IMR-90 (cell line): Measurements from ENCODE around the gene PRSS33. TPM values are rescaled to one million over a fixed set of nuclear protein-coding genes. Genes with fewer than 3 reads are reported as not detected.

Experiments used
- ATAC-seq: fragments of 200-7000 bp; cut with Tn5 transposase; 2 replicates; pipeline ENCODE4 v1.9.1; 2020; ENCODE audit warnings: low read depth, mild to moderate bottlenecking, moderate library complexity
- BruUV-seq: library from RNA; stranded (reverse); fragments of 400-500 nt; replicated peaks from 2 replicates; lab custom pipeline; 2021; lab: Mats Ljungman, UMichigan
- CTCF ChIA-PET: fragments of 300-600 bp; formaldehyde crosslinking; extraction: SDS; loops from one replicate; lab custom pipeline; 2021; ENCODE audit warnings: antibody characterized with exemption; lab: Yijun Ruan, JAX
- POLR2A ChIA-PET: fragments of 300-600 bp; sonication (Branson Sonifier 250); formaldehyde crosslinking; loops from one replicate; lab custom pipeline; 2022; ENCODE audit warnings: antibody characterized with exemption; ENCODE audit not compliant: unreplicated experiment; lab: Charles Lee
- DNase-seq: peaks from one replicate; pipeline ENCODE4 v3.0.0; 2013
- H2AFZ ChIP-seq: replicated peaks from 2 replicates; pipeline ENCODE3; 2013; ENCODE audit warnings: low read length, mild to moderate bottlenecking; ENCODE audit not compliant: poor library complexity
- H2AK5ac ChIP-seq: 2 replicates; pipeline ENCODE4 v1.6.1; 2013; ENCODE audit warnings: low read depth, low read length, inconsistent platforms
- H2AK9ac ChIP-seq: replicated peaks from 2 replicates; pipeline ENCODE3; 2013; ENCODE audit warnings: mild to moderate bottlenecking, low read depth, low read length, moderate library complexity; ENCODE audit not compliant: poor library complexity
- H2BK120ac ChIP-seq: 2 replicates; pipeline ENCODE4 v1.6.1; 2013; ENCODE audit warnings: low read depth, low read length, inconsistent platforms
- H2BK15ac ChIP-seq: 3 replicates; pipeline ENCODE4 v1.6.1; 2013; ENCODE audit warnings: low read depth, low read length, inconsistent platforms
- H2BK20ac ChIP-seq: 2 replicates; pipeline ENCODE4 v1.6.1; 2013; ENCODE audit warnings: low read depth, mild to moderate bottlenecking, inconsistent platforms, low read length, moderate library complexity
- H2BK5ac ChIP-seq: 2 replicates; pipeline ENCODE4 v1.6.1; 2013; ENCODE audit warnings: mild to moderate bottlenecking, low read depth, low read length, inconsistent platforms; ENCODE audit not compliant: poor library complexity, severe bottlenecking
- H3K14ac ChIP-seq: replicated peaks from 2 replicates; pipeline ENCODE4 v1.6.1; 2013; ENCODE audit warnings: low read depth, low read length, inconsistent platforms
- H3K18ac ChIP-seq: 2 replicates; pipeline ENCODE4 v1.6.1; 2013; ENCODE audit warnings: low read depth, low read length, control low read depth
- H3K23ac ChIP-seq: 2 replicates; pipeline ENCODE4 v1.6.1; 2013; ENCODE audit warnings: low read depth, low read length, inconsistent platforms
- H3K27ac ChIP-seq: 2 replicates; pipeline ENCODE4 v1.5.1; 2013; ENCODE audit warnings: mild to moderate bottlenecking, control low read depth, low read length; ENCODE audit not compliant: insufficient read depth
- H3K27me3 ChIP-seq: 2 replicates; pipeline ENCODE4 v1.6.1; 2013; ENCODE audit warnings: low read length; ENCODE audit not compliant: control insufficient read depth, insufficient read depth
- H3K36me3 ChIP-seq: 2 replicates; pipeline ENCODE4 v1.6.1; 2013; ENCODE audit warnings: low read length, mixed read lengths; ENCODE audit not compliant: control insufficient read depth, insufficient read depth
- H3K4ac ChIP-seq: 2 replicates; pipeline ENCODE4 v1.6.1; 2013; ENCODE audit warnings: low read depth, low read length, inconsistent platforms
- H3K4me1 ChIP-seq: 2 replicates; pipeline ENCODE4 v1.6.1; 2013; ENCODE audit warnings: low read length, mixed read lengths; ENCODE audit not compliant: control insufficient read depth, insufficient read depth
- H3K4me2 ChIP-seq: 2 replicates; pipeline ENCODE4 v1.6.1; 2013; ENCODE audit warnings: low read depth, mild to moderate bottlenecking, control low read depth, low read length, moderate library complexity
- H3K4me3 ChIP-seq: 2 replicates; pipeline ENCODE4 v1.5.1; 2013; ENCODE audit warnings: low read depth, mild to moderate bottlenecking, control low read depth, low read length, moderate library complexity; ENCODE audit not compliant: insufficient read depth
- H3K56ac ChIP-seq: 2 replicates; pipeline ENCODE4 v1.6.1; 2013; ENCODE audit warnings: low read length, inconsistent platforms; ENCODE audit not compliant: insufficient read depth; ENCODE audit errors: extremely low read depth
- H3K79me1 ChIP-seq, 2 experiments: 2 replicates each; pipeline ENCODE4 v1.6.1; 2013; ENCODE audit warnings: low read length in 2 of 2, inconsistent platforms in 1 of 2, low read depth in 1 of 2
- H3K9ac ChIP-seq: 2 replicates; pipeline ENCODE4 v1.6.1; 2013; ENCODE audit warnings: low read depth, low read length, control low read depth
- H3K9me1 ChIP-seq: 2 replicates; pipeline ENCODE4 v1.6.1; 2013; ENCODE audit warnings: low read length, inconsistent platforms; ENCODE audit not compliant: insufficient read depth
- H3K9me3 ChIP-seq: 2 replicates; pipeline ENCODE4 v1.6.1; 2013; ENCODE audit warnings: low read length; ENCODE audit not compliant: control insufficient read depth, insufficient read depth
- H4K20me1 ChIP-seq: 2 replicates; pipeline ENCODE4 v1.6.1; 2013; ENCODE audit warnings: low read length, inconsistent platforms; ENCODE audit not compliant: insufficient read depth
- H4K5ac ChIP-seq: 2 replicates; pipeline ENCODE4 v1.6.1; 2013; ENCODE audit warnings: mild to moderate bottlenecking, low read depth, low read length, control low read depth
- H4K8ac ChIP-seq, 2 experiments: 2 replicates each; pipeline ENCODE4 v1.6.1; 2013; ENCODE audit warnings: low read depth in 2 of 2, low read length in 2 of 2, control low read depth in 1 of 2, inconsistent platforms in 1 of 2
- H4K91ac ChIP-seq: 2 replicates; pipeline ENCODE4 v1.6.1; 2013; ENCODE audit warnings: low read depth, low read length, inconsistent platforms; ENCODE audit not compliant: insufficient read depth
- BHLHE40 ChIP-seq: fragments of 150-350 bp; IDR thresholded peaks from 2 replicates; pipeline ENCODE4 v1.6.1; 2016; ENCODE audit warnings: mild to moderate bottlenecking, low read depth, low read length
- CEBPB ChIP-seq: IDR thresholded peaks from 2 replicates; pipeline ENCODE4 v1.6.1; 2012; ENCODE audit warnings: low read depth, low read length, improper control_type of control experiment
- CHD1 ChIP-seq: IDR thresholded peaks from 2 replicates; pipeline ENCODE4 v1.6.1; 2012; ENCODE audit warnings: low read depth, low read length, improper control_type of control experiment
- POLR2A ChIP-seq: IDR thresholded peaks from 2 replicates; pipeline ENCODE4 v1.6.1; 2012; ENCODE audit warnings: mild to moderate bottlenecking, low read depth, low read length
- RAD21 ChIP-seq: IDR thresholded peaks from 2 replicates; pipeline ENCODE4 v1.6.1; 2012; ENCODE audit warnings: low read length, improper control_type of control experiment
- RCOR1 ChIP-seq: IDR thresholded peaks from 2 replicates; pipeline ENCODE4 v1.6.1; 2012; ENCODE audit warnings: mild to moderate bottlenecking, low read length, improper control_type of control experiment; ENCODE audit not compliant: insufficient replicate concordance
- RFX5 ChIP-seq: IDR thresholded peaks from 2 replicates; pipeline ENCODE4 v1.8.0; 2012; ENCODE audit warnings: low read depth, mild to moderate bottlenecking, low read length, moderate library complexity
- SMC3 ChIP-seq: fragments of 150-350 bp; IDR thresholded peaks from 2 replicates; pipeline ENCODE4 v1.6.1; 2016; ENCODE audit warnings: low read depth, mild to moderate bottlenecking, antibody characterized with exemption, low read length, moderate library complexity
- WGBS, 2 experiments: methylation state at CpG; one replicate each; pipeline versions ENCODE4 v1.1.5 to v1.1.7; 2013; ENCODE audit warnings: missing lambda C conversion rate in 2 of 2; ENCODE audit not compliant: insufficient read length in 1 of 2; ENCODE audit errors: extremely low coverage in 2 of 2; 5-methylcytosine and 5-hydroxymethylcytosine counted together
- dilution Hi-C: fragments of 300-500 bp; cut with HindIII; formaldehyde crosslinking; loops from one replicate; pipeline ENCODE4 v1.14.3; 2018; ENCODE audit warnings: low sequenced_read_pairs; ENCODE audit not compliant: unreplicated experiment
- in situ Hi-C: fragments of 300-500 bp; cut with MboI; formaldehyde crosslinking; loops from 3 replicates; pipeline ENCODE4 v1.14.3; 2019; ENCODE audit warnings: low sequenced_read_pairs, inconsistent platforms, mixed read lengths
- intact Hi-C: fragments of 100-400 bp; cut with micrococcal nuclease; formaldehyde crosslinking; loops from 2 replicates; pipeline ENCODE4 v1.10.0; 2022
- polyA plus RNA-seq, 3 experiments: library from polyadenylated mRNA; depleted of rRNA; stranded (reverse); fragments of >200 nt; gene quantifications; 2 replicates each; pipeline ENCODE4 v1.2.3, GENCODE V29; 2012; ENCODE audit warnings: low replicate concordance in 1 of 3
- total RNA-seq: library from RNA; depleted of rRNA; stranded (reverse); fragments of >200 nt; gene quantifications from 2 replicates; pipeline ENCODE4 v1.2.3, GENCODE V29; 2012

Gene PRSS33
- total and polyA plus RNA-seq, 2 of the 4 experiments (the other 2 are of a cell fraction), result not detected

- no peak for TF ChIP-seq CHD1
- TF ChIP-seq RAD21, result no peak
- no peak for TF ChIP-seq BHLHE40
- no peak for TF ChIP-seq POLR2A
- TF ChIP-seq SMC3, result no peak
- no peak for TF ChIP-seq RCOR1
- no peak for TF ChIP-seq RFX5
- TF ChIP-seq CEBPB, result no peak
- no peak overlapping the region for H2BK20ac ChIP-seq
- H3K79me1 ChIP-seq, result peaks cover 40 to 97% of the 10 kb centered on the region in 2 experiments
- no peak overlapping the region for H3K18ac ChIP-seq
- H2AFZ ChIP-seq, result no peak overlapping the region
- 95% methylated on average over 18 of the region's 19 CpGs; no CpG with 5 or more reads in 1 of the 2 experiments for WGBS, 2 experiments
- DNase-seq, result no peak
- no peak overlapping the region for H3K27ac ChIP-seq
- no peak overlapping the region for H3K23ac ChIP-seq
- POLR2A ChIA-PET, result no interaction called here
- no peak overlapping the region for H4K5ac ChIP-seq
- no peak overlapping the region for H3K4me3 ChIP-seq
- peaks cover 97% of the 10 kb centered on the region for H4K20me1 ChIP-seq
- no peak overlapping the region for H2BK120ac ChIP-seq
- no peak overlapping the region for H3K14ac ChIP-seq
- dilution Hi-C loops (no loop called here), intact Hi-C loops (no loop called here), in situ Hi-C loops (no loop called here)
- BruUV-seq, result no TSS peak
- no peak overlapping the region for H2AK9ac ChIP-seq
- no peak overlapping the region for H2BK15ac ChIP-seq
- peaks cover 100% of the 10 kb centered on the region for H3K36me3 ChIP-seq
- H4K8ac ChIP-seq, result no peak overlapping the region
- no peaks in the 10 kb centered on the region; the same call in 1 of the 2 replicates for H3K9me3 ChIP-seq
- H3K9ac ChIP-seq, result no peak overlapping the region
- no peak overlapping the region for H2BK5ac ChIP-seq
- H3K27me3 ChIP-seq, result no peaks in the 10 kb centered on the region
- no peak overlapping the region for H4K91ac ChIP-seq
- H2AK5ac ChIP-seq, result no peak overlapping the region
- H3K4me1 ChIP-seq, result no peaks in the 10 kb centered on the region
- no peaks in the 10 kb centered on the region for H3K9me1 ChIP-seq
- CTCF ChIA-PET, result no interaction called here
- no peak overlapping the region for H3K4me2 ChIP-seq
- ATAC-seq, result no peak
- no peak overlapping the region for H3K56ac ChIP-seq
- H3K4ac ChIP-seq, result no peak overlapping the region
Measured at GRCh38 chr16:2767140-2767731, 20.1 kb downstream of the PRSS33 start.
